GM10847 (cell line): Measurements from ENCODE around the gene ELFN1.

Experiments used
- POLR2A ChIP-seq: IDR thresholded peaks from 2 replicates; pipeline ENCODE4 v1.6.1; 2011; ENCODE audit not compliant: insufficient read length; ENCODE audit errors: extremely low read depth

Gene ELFN1

DNA sequence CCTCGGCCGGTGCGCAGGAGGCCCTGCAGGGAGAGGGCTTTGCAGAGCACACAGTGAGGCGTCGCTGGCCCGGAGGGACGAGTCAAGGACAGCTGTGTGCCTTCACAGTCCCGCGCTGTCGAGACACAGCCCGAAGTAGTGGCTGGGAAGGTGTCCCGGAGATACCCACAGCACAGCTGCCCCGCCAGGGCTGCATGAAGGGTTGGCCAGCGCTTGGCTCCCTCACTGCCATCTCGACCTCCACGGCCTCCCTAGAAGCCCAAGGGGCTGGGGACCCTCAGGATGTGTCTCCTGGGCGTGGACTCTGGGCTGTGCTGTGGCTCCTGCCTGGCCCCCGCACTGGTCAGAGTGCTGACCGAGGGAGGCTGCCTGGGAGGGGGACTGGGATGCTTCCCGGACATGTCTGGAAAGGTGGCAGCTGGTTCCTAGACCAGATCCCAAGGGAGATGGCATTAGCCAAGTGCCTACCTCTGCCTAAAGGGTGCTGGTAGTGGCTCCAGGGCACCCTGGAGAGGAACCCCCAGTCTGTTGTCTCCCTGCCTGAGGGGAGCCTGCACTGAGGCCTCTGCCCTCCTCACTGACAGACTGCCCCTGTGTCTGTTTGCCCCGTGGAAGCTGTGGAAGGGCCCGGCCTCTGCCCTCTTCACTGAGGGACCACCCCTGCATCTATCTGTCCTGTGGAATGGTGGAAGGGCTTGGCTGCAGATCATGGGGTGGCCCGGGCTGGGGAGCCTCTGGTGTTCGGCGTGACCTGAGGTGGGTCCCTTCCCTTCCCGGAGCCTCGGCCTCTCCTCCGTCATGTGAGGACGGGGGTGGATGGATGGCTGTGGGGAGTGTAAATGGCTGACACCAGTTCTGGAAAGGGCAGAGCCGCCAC is 5.8 kb downstream of the ELFN1 start:
- TF ChIP-seq POLR2A, result no peak

DNA sequence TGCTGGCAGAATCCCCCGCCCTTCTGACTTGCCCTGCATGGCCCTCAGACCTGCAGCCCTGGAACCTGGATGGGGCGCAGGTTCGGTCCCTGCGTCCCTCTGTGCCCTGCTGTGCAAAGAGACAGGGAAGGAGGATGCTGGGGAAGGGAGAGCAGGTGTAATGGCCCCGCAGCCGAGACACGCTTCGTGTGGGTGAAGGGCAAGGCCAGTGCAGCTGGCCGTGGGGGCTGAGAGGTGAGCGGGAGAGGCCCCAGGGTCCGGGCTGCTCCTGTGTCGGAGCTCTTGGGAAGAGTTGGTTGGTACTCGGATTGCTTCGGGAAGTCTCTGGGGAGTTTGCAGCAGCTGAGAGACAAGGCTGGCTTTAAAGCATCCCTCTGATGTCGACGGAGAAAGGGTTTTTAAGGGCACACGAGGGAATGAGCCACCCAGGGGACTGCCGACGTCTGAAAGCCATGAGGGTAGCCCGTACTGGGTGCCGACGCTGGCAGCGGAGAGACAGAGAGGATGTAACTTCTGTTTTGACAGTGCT is 6.5 kb downstream of the ELFN1 start:
- TF ChIP-seq POLR2A, result no peak

DNA sequence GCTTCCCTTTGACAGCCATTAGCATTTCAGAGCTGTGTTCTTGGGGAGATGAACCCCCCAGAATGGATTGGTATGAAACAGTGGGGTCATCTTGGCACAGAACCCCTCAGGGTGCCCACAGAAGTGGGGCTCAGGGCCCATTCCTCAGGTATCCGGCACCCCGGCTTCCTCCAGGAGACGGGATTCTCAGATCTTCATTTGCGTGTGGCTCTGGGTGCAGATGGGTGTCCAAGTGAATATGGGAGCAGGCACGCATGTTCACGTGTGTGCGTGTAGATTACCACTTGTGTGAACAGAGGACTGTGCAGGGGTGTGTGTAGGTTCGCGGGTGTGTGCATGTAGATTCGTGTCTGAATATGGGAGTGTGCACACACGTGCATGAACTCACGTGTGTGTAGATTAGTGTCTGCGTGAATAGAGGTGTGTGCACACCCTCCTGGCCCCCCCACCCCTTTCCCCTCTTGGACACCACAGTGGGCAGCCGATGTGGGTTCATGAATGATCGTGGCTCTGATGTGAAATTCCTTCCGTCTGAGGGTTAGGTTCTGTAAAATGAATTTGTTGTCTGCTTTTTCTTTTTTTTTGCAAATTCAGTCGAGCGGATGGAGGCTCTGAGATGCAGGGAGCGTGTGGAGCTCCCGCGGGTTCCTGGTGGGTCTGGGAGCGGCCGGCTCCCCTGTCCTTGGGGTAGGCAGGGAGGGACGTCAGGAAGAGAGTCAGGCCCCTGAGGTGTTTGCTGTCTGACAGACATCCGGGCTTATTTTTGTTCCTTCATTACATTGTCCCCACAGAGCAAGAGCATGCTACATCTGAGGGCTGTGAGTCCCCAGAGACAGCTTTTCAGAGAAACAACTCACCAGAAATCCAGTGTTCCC is 7.4 kb downstream of the ELFN1 start:
- TF ChIP-seq POLR2A, result no peak

DNA sequence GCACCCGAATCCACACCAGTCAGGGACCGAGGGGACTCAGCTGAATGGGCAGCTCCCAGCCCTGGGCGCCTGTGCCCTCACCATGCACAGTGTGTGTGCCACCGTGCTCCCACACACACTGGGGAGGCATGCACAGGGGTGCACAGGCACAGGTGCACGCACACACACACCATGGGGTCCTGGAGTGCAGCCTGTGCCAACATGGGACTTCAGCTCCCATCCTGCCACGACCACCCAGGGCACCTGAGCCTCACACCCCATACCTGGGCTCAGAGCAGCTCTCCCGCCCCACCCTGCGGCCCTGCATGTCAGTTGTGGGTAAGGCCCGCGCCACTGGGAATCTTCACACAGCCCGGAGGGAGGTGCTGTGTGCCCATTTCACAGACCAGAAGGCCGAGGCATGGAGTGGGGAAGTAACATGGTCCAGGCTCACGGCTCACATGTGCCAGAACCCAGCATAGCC is 8.0 kb downstream of the ELFN1 start:
- no peak for TF ChIP-seq POLR2A

DNA sequence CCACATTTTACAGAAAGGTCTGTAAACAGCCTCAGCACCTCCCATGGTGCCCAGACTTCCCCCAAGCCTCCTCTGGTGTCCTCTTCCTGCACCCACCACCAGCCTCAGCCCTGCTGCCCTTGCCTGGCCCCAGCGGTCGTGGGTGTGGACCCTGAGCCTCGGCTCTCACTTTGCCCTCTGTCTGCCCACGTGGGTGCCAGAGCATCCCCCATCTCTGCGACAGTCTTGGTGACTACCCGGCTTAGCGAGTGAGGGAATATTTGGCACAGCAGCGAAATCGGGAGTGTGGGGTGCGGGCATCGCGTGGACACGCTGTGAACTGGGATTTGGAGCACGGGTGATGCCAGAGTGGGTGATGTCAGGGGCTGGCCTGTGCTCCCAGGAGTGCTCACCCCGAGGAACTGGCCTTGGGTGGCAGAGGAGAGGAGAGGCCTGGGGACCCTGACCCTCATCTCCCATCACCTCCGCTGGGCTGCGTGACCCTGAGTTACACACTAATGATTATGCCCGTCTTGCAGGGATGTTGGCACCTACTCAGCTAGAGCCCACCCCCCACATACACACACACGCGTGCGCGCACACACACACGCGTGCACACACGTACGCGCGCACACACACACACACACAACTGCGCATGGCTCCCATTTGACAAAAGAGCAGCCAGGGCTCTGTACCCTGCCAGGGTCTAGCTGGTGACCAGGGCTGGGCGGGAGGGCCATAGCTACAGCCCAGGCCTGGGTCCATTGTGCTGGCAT is 8.7 kb downstream of the ELFN1 start:
- TF ChIP-seq POLR2A, result no peak

DNA sequence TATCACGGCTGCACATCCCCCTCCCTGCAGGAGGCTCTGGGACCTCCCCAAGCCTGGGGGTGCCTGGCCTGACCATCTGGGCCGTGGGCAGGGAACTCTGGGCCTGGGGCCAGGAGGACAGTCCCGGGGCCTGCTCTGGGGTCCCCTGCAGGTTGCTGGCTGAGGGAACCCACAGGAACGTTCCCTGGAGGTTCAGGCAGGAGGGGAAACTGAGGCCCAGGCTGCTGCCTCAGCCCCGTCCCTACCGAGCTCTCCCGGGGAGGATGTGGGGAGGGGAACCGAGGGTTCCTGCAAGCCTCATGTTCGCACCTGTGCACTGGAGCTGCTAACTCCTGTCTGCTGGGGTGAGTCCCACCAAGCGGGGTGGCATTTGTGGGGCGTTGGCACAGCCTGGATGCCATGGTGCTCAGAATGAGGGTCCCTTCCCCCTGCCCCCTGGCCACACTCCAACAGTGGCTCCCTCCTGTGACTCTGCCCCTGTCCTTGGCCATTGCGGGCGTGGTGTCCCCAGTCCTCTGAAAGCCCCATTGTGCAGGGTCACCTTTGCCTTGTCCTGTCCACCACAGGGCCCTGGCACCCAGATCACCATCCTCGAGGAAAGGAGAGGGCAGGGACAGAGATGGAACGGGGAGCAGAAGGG is 9.4 kb downstream of the ELFN1 start:
- no peak for TF ChIP-seq POLR2A

DNA sequence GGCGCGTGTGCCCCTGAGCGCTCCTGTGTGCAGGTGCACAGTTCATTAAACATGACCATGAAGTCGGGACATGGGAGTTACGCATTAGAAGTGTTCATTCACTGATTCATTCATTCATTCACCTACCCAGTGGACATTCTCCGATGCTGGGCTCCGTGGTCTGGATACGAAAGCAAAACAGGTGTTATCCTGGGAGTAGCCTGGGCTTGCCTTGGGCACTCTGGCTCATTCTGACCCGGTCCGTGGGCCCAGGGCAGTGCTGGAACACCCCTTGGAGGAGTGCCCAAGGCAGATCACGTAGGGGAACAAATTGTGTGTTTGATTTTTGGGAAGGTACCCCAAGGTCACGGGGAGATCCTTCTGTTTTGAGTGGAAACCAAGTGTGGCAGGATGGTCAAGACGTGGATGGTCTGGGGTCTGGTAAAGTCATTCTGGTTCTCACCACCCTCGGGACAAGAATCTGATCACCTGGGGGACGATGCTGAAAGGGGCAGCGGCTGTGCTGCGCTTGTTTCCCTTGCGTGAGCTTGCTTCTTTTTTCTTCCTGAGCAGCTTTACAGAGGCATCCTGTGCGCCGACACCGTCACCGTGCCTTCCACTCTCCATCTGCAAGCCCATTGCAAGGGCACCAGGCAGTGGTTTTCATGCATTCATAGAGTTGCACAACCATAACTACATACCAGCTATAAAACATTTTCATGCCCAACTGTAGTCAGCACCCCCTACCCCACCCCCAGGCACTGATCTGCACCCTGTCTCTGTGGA is 10.1 kb downstream of the ELFN1 start:
- TF ChIP-seq POLR2A, result no peak

DNA sequence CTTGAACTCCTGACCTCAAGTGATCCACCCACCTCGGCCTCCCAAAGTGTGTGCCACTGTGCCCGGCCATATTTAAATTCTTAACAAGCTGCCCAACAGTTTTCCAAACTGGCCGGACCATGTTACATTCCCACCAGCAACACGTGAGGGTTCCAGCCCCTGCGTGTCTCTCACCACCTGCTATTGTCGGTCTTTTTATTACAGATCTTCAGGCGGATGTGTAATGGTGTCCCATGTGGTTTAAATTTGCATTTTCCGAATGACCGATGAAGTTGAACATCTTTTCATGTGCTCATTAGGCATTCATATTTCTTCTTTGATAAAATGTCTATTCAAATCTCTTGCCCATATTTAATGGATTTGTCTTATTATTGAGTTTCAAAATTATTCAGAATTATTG is 11.5 kb downstream of the ELFN1 start:
- no peak for TF ChIP-seq POLR2A

DNA sequence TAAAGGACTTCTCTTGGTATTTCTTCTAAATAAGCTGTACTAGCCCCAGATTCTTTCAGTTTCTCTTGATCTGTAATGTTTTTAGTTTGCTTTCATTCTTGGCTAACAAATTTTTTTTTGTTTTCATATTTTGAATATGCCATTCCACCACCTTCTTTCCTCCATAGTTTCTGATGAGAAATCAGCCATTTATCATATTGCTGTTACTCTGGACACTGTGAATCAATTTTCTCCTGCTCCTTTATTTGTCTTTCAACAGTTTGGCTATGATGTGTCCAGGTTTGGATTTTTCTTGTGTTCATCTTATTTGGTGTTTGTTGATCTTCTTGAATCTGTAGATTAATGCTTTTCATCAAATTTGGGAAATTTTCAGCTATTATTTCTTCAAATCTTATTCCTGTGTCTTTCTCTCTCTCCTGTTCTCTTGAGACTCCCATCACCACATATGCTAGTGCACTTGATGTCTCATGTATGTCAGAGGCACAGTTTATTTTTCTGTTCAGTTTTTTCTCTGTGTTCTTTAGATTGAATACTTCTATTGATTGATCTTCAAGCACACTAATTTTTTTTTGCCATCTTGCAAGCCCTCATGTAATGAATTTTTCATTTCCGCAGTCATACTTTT is 15.0 kb downstream of the ELFN1 start:
- no peak for TF ChIP-seq POLR2A

DNA sequence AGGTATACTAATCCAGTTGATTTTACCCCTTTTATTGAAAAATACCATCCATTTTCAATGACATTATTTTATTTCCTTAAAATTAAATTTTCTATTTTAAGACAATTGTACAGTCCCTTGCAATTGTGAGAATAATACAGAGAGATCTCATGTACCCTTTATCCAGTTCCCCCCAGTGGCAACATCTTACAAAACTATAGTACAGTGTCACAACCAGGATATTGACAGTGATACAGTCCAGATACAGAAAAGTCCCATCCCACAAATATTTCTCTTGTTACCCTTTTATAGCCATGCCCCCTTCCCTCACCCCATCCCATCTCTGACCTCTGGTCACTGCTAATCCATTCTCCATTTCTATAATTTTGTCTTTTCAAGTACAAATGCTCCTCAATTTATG is 18.5 kb downstream of the ELFN1 start:
- TF ChIP-seq POLR2A, result no peak

DNA sequence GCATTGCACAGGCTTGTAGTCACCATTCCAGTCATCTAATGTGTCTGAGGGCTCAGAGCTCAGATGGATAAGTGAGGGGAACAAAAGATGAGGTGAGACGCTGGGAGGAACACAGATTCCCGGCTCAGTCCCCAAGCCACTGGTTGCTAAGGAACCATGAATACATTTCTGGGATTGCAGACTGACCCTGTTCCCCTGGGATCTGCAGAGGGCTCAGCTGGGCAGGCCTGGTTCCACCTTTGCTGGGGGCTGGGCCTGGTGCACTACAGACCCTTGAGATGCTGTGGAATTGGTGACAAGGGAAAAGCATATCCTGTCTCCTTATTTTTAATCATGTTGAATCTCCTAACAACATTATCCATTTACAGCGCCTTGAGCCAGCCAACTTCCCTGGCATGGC is 19.2 kb downstream of the ELFN1 start:
- TF ChIP-seq POLR2A, result no peak

DNA sequence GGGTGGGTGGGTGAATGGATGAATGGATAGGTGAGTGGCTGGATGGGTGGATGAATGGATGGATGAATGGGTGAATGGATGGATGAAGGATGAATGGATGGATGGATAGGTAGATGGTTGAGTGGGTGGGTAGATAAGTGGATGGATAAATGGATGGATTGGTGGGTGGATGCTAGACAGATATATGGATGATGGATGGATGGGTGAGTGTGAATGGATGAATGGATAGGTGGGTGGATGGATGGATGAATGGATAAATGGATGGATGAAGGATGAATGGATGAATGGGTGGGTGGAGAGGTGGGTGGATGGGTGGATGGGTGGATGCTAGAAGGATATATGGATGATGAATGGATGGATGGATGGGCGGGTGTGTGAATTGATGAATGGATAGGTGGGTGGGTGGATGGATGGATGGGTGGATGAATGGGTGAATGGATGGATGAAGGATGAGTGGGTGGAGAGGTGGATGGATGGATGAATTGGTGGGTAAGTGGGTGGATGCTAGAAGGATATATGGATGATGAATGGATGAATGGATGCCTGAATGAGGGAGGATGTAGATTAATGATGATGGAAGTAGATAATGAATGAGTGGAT is 20.4 kb downstream of the ELFN1 start:
- TF ChIP-seq POLR2A, result no peak

DNA sequence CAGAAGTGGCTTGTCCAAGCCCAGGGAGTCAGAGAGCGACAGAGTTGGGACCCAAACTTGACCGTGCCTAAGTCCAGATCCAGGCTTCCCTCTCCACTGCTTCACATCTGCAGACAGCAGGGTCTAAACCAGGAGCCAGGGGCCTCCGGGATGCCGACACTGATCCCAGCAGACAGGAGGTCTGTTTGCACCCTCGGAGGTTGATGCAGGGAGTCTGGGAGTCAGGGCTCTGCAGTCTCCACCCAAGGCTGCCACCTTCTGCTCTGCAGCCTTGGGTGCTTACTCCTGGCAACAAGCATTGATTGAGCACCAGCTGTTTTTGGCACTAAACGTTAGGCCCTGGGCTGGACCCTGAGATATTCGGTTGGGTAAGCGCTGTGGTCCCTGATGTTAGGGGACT is 21.0 kb downstream of the ELFN1 start:
- TF ChIP-seq POLR2A, result no peak
